NCI-H2081 treated with DMSO at 0.1 percent for 48 hours (cell line): ENCODE data around the gene GLCE.

Experiments
- DNase-seq: peaks from one replicate; lab custom pipeline; 2025; lab: John Stamatoyannopoulos, UW

Gene GLCE

DNA sequence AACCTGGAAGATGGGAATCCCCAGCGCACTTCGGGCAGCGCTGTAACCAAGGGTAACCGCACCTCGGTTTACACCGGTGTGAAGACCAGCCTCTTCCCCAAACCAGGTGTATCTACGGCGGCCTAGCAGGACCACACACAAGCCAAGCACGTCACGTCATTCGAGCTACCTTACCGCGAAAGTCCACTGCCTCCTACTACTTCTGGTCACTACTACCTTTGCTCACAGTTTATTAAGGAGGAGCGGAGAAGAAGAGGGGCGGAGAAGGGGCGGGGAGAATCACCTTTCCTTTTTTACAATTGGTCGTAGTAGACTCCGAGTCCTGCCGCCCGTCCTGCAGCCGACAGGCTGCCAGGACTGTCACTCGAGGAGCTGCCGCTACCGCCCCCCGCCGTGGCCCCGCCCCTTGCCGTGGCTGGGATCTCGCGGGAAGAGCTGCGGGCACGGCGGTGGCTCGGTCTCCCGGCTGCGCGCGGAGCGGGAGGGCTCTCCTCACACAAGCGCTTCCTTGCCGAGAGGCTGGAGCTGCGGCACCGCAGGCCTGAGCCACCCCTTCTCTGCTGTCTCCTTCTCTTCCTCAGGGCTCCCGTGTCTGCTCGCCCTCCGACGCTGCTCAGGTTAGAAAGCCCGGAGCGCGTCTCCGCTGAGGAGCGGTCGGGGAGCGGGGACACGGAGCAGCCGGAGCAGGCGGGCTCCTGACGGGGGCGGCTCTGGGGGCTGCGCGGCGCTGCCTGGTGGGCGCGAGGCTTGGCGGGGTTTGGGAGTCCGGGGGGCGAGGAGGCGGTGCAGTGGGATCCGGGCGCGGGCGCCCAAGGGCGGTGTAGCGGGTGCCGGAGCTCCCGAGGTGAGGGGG lies at the start of gene GLCE:
GLCE (plus strand) TSS at position 495 of the 853 bp plus-strand sequence. CDS start 95,172 bp downstream, outside the sequence.
- DNase-seq, result peak; percentile 79

DNA sequence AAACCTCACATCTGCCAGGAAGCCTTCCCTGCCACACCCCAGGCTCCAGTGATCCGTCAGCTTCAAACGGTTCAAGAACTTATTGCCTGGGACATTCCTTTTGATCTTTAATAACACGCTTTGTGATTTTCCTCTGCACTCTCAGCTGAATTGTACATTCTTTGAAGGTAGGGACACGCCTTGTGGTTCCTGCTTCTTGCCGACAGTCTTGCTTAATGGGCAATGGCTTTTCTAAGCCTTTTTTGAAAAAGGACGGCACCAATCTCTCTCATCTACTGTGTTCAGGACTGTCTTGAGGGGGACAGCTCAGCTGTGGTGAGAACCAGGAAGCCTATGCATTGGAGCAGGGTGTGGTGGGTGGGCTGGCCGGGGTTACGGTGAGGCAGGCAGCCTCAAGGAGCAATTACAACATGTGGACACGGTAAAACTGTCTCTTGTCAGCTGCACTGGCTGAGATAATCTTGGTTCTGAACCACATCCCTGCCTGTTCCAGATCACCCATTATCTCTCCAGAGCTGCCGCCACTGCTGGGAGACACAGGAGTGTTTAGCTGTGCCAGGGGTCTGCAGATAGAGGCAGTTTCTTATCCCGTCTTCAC lies 46.0 kb upstream of the GLCE start:
- DNase-seq, result no peak

DNA sequence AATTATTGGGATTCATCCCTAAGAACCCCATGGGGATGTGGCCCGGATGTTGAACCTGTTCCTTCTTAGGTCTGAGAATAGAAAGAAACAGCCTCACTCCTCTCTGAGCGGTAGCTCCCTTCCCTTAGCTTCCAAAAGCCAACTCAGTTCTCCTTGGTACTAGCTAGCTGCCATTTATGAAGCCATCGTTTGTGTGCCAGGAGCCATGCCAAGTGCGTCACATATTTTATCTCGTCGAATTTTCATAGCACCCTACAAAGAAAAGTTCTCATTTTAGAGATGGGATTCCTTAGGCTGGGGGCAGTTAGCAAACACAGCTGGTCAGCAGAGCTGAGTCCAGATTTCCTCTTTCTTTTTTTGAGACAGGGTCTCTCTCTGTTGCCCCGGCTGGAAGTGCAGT lies 45.4 kb upstream of the GLCE start:
- DNase-seq, result no peak

DNA sequence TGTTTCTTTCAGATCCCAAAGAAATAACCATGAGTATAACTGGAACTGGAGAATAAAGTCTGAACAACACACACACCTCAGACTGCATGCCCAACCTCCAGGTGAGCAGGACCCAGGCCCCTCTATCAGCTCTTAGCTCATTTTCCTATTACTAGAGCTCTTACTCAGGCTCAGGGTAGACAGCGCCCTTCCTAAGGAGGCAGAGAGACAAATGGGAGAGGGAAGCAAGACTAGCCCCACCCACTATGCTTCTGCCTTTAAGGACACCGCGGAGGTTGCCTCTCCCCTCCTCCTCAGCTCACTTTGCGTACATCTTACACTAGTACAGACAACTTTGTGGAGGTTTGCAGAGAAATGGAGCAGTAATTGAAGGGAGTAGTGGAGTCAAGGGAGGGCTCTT lies 44.0 kb upstream of the GLCE start:
- no peak for DNase-seq

DNA sequence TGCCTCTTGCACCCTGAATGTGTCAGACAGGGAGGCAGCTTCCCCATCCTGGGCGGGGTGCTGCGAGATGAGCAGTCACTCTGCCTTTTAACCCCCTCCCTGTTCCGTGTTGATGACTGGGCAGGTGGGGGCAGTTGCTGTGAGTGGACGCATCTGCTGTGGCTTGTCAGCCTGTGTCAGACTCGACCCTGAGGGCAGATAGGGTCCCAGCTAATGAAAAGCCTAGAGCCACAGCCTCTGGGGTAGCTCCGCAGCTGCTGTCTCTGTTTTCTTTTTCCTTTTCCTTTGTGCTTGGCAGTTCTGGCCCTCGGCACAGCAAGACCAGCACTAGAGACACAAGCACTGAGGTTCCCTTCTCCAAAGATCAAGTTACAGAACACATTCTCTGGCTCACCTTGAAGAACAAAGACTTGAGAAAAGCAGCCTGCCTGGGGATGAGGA lies 43.0 kb upstream of the GLCE start:
- no peak for DNase-seq

DNA sequence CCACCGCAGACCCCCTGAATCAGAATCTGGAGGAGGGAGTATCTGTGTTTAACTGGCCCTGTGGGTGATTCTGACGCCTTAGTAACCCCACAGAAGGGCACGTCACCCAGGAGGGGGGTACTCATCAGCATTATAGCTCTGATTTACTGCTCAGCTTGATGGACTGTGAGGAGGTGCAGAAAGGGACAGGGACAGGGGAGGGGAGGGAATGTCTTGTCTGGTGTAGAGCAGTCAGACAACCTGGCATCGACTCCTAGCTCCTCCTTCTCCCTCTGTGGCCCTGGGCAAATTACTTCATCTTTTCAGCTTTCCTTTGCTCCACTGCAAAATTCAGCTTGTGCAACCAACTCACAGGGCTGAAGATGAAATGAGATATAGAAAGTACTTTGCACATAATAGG lies 42.3 kb upstream of the GLCE start:
- no peak for DNase-seq

DNA sequence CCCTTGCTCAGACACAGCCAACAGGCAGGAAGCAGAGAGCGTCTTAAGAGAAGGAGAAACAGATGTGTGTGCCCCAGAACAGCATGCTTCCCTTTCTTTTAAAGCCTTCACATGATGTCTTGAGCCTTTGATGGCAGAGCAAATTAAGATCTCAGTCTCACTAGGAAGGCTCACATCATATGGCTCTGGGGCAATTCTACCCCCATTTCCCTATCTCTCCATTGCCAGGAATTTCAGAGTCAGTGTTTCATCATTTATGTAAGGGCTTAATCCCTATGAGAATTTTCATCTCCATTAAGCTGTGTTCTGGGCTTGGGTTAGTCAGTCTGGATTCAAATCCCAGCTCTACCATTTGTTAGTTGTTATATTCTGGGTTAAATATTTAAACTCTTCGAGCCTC lies 41.4 kb upstream of the GLCE start:
- DNase-seq, result no peak

DNA sequence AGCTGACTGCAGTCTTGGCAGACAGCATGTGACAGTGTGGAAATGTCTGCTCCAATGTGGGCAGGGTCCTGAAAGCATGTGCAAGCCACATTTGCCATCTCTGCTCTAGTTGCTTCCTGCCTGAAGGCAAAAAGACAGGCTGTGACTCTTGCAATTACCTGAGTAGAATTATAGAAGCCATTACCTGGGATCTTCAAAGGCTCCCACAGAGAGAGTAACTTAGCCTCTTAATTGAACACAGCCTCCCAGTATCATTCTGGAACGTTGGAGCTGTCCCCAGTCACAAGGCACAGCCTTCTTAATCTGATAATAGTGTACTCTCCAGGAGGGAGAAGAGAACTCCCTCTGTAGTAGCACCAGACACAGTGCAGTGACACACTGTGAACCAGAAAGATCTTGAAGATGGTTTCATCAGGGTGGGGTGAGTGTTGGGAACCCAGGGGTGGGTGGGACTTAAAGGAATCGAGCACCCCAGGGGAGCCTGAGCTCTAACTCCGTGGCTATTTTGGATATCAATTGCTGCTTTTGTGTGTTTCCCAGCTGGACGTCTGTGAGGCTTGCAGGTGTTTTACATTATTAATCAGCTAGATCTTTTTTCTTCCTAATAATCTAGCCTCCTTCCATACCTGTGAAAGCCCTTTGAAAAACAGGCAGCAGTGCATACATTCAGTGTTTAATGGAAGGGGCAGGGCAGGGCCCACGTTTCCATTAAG lies 40.6 kb upstream of the GLCE start:
- no peak for DNase-seq

DNA sequence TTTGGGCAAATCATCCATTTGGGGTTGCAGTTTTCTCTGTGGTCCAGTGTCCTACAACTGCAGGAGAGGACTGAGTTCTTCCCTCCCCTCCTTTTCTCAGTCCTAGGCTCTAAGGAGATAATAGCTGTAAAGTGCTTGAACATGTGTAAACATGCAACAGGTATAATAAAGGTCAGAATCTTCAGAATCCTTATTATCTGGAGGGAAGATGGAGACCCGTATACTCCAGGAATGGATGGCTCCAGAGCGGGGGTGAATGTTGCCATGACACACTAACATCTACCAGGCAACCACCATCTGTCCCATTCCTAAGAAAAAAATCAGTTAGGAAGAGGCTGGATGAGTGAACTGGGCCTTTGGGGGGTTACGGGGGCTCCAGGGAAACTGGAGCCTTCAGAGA lies 39.7 kb upstream of the GLCE start:
- DNase-seq, result no peak

DNA sequence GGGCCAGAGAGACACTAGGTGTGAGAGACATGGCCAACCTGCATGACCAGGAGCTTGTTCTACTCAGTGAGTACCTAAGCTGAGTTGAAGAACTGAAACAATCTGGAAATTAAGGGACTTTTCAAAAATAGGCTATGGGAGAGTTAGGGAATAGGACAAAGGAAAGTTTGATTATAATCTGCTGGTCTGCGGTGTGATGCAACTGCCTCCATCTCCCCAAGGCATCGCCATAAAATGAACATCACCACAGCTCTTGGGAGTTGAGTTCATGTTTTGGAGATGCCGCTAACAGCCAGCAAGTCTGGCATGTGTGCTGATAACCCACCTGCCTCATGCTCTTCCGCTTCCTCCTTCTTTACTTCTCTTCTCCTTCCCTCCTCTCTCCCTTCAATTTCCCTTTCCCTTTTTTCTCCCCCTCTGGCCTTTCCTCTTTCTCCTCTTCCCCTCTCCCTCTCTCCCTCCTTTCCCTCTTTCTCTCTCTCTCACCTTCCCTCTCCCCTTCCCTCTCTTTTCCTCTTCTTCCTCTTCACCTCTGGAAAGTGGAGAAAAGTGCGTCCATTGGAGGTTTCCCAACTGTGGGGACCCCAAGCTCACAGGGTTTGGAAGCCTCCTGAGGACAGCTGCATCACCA lies 39.1 kb upstream of the GLCE start:
- DNase-seq, result no peak

DNA sequence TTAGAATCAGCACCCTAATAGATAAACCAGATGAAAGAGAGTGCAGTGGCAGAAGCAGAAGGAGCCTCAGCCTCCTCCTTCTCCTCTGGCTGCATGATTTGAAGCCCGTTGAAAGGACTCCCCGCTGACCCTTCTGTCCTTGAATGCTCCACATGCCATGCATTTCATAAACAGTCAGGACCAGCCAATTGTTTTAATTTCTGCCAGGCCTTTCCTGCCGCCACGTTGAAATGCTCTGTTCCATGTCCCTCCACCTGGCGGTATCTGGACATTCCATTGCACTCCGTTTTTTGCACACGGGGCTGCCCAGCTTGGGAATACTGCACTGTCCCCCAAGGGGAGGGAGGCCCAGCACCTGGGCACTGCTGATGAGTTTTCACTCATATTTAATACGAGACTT lies 35.2 kb upstream of the GLCE start:
- DNase-seq, result no peak

DNA sequence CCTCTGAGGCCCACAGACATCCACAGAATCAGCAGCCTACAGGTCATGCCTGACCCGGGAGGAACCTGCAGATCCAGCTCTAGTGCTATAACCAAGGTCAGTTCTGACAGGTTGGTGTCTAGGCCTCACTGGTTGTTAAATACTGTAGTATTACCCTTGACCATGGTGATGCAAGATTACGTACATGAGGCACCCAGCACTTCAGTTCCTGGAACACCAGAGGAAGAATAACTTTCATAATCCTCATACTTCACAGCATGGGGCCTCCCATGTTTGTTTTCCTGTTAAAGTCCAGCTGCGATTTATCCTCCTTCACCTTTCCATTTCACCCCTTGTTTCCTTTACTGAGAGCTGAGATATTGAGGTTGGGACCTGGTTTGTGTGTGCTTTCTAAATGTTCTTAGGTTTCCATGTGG lies 34.4 kb upstream of the GLCE start:
- DNase-seq, result no peak

DNA sequence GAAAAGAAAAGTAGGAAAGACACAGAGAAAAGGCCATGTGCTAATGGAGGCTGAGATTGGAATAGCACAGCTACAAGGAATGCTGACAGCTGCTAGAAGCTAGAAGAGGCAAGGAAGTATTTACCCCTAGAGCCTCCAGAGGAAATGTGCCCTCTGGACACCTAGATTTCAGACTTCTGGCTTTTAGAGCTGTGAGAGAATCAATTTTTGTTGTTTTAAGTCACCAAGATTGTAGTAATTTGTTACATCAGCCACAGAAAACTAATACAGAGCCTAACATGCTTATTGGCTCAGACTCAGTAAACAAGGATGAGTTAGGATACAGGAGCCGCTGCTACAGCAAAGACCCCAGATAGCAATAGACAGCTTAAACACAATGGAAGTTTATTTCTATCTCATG lies 33.1 kb upstream of the GLCE start:
- DNase-seq, result no peak

DNA sequence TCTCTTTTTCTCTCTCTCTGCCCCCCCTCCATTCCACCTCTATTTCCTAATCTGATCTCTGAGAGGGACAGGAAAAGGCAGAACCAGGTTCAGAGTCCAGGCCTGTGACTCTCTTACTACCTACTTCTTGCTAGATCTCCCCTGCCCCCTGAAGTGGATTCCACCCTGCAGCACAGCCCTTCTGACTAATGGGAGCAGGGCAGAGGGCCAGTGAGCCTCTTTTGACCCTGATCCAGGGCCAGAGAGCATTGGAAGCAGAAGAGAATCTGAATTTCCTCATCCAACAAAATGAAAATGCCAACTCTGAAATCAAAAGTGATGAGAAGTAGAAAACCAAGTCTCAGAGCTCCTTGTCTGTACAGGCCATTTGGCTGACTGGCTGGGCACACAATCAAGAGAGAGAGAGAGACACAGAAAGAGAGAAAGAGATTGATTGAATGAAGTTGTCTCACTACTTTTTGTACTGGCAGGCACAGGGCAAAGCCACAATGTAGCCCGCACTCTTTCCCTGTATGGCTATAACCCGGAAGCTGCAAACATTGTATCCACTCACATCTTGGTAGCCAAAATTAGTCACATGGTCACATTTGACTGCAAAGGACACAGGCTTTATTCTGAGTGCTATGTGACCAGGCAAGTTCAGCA lies 31.6 kb upstream of the GLCE start:
- DNase-seq, result no peak

DNA sequence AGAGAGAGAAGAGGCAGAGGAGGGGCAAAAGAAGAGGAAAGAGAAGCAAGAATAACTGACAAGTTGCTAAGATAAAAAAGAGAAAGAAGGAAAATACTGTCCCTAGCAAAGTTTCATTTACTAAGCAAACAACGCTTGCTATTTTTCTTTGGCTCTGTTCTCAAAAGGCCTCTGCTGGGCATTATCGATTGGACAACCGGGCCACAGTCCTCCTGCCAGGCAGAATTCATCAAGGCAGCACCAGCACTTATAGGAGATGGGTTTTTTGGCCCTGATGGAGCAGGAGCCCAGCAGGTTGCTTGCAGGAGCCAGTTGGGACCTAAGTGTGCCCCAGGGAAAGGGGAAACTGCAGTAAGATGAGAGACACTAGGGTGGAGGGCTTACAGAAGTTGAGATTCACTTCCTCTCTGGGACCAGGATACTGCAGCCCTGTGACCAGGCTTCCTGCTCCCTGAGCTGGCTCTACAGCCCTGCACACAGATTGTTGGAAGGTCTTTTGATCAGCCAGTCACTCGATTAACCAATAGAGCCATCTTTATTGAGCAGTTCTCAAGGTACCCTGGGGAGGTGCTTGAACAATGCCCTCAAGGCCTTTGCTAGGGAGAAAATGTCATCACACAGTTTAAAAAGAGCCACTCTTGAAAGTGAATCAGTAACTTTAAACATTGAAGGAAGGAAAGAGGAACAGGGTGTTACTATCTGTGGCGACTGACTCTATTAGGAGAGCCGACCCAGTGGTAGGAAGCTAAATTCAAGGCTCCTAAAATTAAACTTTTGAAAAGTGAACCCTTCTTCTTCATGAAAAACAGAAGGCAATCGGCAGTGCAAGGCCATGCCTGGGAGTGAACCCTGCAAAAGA lies 28.8 kb upstream of the GLCE start:
- no peak for DNase-seq

DNA sequence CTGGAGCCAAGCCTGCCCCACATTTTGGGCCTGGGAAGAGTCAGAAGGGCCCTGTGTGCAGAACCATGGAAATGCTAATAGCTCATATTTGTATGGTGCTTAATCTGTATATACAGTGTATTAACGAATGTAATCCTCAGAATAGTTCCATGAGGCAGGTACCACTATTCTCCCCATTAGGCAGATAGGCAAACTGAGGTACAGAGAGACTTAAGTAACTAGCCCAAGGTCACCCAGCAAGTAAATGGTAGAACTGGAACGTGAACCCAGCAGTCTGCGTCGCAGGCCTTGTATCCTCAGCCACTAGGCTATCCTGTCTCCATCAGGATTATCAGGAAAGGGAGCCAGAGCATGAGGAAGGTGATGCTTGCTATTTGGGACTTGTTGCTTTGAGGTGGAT lies 28.0 kb upstream of the GLCE start:
- DNase-seq, result no peak

DNA sequence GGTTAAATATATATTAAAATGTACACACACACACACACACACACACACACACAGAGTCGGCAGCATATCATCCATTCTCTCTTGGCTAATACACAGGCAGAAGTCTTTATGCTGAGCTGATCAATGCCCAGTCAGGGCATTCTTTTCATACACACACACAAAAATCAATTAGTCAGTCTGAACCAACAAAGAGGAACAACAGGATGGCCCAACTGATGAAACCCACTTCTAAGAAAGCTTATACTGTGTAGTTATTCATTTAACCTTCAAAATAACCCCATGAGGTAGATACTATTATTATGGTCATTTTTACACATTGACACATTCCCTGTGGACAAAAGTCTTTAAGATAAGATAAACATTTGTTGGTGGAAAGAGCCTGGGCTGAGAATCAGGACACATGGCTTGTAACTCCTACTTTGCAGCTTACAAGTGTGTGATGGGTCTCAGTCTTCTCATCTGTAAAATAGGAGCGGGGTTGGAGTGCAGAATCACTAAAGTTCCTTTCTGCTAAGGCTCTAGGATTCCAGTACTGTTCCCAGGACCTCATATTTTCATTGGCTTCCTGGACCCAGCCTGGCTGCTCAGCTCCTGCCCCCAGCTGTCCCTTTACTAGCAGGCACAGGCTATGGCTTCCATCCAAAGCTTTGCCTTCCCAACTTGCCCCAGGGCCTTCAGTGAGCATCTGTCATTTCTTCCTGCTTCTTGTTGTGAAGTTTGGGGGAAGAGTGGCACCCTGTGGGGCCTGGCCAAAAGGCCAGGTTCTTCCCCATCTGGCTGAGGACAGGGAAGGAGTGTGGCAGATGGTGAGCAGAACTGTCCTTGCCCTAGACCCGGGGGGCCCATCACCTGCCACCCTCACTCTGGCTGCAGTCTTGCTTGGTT lies 27.2 kb upstream of the GLCE start:
- no peak for DNase-seq

DNA sequence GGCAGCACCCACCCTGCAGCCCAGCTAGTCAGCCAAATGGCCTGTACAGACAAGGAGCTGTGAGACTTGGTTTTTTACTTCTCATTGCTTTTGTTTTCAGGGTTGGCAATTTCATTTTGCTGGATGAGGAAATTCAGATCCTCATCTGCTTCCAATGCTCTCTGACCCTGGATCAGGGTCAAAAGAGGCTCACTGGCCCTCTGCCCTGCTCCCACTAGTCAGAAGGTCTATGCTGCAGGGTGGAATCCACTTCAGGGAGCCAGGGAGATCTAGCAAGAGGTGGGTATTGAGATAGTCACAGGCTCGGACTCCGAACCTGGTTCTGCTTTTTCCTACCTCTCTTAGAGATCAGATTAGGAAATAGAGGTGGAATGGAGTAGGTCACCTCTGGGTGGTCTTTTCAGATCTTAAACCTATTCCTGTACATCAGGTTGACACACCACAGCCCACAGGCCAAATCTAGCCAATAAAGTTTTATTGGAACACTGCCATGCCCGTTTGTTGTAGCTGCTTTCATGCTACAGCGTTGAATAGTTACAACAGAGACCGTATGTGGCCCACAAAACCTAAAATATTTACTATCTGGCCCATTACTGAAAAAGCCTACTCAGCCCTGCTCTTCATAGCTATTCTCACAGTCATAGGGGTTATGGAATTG lies 26.4 kb upstream of the GLCE start:
- no peak for DNase-seq

DNA sequence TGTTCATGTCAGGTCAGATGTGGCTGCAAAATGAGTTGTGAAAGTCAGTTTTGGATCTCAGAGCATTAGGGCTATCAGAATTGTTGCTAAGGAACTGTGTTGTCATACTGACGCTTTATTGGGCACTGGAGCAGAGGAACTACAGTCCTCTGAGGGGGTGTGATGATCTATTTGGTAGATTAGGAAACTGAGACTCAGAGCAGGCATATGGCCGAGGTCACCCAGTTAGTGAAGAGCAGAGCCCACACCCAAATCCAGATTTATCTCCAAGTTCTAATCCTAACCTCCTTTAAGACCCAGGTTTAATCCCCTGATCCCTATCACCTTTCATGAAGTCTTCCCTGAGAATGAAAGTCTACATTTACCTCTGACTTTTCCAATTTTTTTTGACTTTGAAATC lies 25.6 kb upstream of the GLCE start:
- no peak for DNase-seq

DNA sequence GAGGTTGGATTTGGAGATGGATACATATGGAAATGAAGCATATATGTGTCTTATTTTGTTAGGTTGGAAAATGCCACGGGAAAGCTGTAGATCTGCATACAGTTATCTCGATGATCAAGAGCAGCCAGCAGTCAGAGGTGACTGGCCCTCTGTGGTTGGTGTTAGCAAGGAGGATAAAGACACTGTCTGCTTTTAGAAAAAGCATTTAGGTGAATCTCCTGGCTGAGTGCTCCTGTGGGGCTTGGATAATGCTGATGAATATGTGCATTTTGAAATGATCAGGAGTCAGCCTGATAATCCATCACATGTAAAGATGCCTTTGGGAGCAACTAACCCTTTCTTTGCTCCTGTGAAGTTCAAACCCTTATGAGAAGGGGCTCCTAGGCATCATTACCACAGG lies 24.9 kb upstream of the GLCE start:
- no peak for DNase-seq
